ENCODE results near the gene NEURL1.
"Not testable (repeated sequence)": the region's sequence is repeated elsewhere in the genome, so short reads cannot be mapped to it uniquely, and the experiment has no call there.

The NEURL1 gene

DNA sequence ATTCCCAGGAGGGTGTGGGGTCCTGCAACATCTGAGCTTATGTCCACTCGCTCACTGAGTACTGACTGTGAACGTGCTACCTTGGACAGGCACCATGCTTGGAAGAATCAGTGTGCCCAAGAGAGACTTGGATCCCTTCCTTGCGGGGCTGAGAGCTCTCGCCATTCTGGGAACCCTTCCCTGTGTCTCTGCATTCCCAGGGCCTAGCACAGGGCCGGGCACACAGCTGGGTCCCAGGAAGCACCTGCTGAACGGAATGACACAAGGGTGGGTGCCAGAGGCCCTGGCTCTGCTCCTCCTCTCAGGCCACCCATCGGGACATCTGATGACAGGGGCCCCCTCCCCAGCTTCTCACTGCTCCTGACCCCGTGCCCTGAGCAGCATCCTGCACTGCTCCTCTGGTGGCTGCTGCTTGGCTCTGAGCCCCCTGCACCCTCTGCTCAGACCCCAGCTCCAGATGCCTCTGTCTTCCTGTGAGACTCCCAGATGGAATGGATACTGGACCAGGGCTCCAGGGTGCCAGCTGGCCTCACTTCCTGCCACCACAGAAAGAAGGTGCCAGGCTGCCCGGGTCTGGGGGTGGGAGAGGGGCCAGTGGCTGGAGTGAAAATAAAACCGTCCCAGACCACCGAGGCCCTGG, 129.6 kb downstream of the NEURL1 start:
- DNase-seq (ENCODE audit: low read depth in 2 of 2): no peak

DNA sequence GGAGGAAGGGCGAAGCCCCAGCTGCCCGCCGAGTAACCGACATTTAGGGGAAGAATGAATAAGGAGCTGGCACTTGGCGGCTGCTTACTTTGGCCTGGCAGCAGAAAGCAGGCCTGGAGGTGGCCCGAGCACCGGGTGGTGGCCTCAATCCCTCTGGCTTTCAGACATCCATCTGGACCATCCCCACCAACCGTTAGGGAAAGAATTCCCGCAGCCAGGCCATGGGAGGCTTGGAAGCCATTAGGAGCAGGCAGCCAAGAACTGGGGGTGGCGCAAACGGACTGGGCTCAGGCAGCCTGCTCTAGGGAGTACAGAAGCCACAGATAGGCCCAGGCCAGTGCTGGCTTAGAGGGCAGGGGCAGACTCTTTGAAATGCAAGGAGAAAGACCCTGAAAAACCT, 132.7 kb downstream of the NEURL1 start:
- DNase-seq (ENCODE audit: low read depth in 2 of 2): no peak

DNA sequence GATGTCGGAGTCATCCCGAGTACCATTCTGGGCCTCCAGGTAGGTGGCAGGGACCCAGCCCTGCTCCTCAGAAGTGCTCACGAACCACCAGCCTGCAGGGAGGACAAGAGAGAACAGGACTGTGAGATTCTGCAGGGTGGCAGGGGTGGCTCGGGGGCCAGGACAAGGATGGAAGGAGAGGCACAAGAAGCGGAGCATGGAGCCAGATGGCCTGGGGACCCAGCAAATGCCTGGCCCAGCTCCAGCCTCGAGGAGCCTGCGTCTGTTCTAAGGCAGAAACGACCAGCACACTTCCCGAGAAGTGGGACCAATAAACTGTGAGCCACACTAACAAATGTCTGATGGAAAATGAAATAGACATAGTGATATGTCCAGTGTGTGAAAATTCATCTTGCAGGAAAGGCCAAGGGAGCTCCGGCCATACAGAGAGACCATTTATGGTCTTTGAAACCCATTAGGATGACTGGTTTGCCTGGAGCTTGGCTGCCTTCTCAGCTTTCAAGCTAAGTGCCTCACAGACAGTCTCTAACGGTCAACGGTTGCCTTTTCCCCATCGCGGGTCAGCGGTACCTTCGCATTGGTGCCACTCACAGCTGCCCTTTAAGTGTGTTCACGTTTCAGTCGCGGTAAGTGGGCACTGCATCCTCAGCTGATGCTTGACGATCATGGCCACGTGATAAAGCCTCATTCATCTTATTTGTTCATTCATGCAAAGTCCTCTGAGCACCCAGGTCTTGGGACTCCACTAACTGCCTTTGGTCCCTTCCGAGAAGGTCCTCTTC, 133.8 kb downstream of the NEURL1 start:
- DNase-seq (ENCODE audit: low read depth in 2 of 2): no peak

DNA sequence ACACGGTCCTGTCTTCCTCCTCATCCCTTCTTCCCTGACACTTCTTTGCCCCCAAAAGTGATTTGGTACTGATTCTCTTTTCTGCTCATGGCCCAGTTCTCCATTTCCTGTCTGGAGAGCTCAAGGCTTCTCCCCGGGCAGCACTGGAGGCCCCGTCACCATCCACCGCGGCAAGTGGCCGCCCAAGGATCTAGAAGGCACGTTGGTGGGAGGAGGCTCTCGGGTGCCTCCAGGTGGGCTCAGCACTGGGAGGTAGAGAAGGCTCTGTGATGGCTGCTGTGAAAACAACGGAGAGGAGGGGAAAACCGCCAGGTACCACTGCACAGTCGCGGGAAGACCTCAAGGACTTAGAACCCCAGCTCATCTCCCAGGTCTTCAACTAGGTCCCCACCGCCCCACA, 134.4 kb downstream of the NEURL1 start:
- no peak for DNase-seq (ENCODE audit: low read depth in 2 of 2)

DNA sequence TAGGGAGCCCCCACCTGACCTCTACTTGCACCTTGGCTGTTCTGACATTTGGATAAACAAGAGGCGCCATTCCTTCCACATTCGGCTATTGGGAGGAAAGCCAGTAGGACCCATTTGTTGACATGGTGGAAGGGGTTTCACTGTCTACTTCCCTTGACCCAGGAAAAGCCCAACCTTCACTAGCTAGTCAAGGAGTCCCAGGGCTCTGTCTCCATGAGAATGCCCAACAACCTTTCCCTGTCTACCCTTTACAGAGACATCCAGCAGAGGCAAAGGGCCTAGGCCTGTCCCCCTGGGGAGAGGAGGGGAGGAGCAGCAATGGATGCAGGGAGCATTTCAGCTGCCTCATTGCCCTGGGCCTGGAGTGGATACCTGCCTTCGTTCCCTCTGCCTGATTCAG, 136.1 kb downstream of the NEURL1 start:
- no peak for DNase-seq (ENCODE audit: low read depth in 2 of 2)

DNA sequence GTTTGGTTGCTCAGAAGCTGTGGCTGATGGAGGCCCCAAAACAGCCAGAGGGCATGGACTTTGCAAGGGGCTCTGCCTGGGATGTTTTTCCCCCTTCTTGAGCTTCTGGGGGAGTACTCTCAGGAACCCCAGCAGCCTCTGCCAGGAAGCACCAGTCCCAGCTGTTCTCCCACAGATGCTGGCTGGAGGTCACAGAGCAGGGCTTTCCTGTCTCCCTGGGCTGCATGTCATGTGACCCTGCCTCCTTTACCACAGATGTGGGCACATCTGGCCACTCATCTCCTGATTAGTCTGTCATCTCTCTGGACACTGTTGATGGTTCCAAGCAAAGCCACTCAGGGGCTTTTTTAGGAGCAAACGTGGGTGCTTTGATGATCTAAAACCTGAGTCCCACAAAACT, 136.7 kb downstream of the NEURL1 start:
- no peak for DNase-seq (ENCODE audit: low read depth in 2 of 2)

DNA sequence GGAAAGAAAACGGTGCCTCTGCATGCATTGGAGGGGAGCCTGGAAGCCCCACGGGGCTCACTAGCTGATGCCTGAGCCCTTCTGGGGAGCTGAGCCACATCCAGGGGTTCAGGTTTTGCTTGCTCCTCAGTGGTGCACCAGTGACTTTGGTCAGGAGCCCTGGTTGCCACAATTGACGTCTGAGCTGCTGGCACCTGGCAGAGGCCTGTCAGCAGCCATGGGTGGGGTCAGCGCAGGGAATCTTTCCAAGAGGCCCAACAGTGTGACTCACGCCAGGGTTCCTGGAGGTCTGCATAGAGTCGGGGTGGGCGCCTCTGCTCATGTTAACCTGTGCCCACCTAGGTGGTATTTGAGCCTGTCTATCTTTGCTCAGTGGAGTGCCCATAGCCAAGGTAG, 138.7 kb downstream of the NEURL1 start:
- DNase-seq (ENCODE audit: low read depth in 2 of 2): no peak

DNA sequence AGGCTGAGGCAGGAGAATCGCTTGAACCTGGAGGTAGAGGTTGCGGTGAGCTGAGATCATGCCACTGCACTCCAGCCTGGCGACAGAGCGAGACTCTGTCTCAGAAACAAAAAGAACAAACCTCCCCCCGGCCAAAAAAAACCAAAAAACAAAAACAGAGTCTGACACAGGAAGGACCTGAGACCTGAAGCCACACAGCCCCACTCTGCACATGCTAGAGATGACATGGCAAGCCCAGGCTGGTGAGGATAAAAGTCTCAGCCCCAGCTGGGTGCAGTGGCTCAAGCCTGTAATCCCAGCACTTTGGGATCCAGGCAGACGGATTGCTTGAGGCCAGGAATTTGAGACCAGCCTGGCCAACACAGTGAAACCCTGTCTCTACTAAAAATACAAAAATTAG, 139.4 kb downstream of the NEURL1 start:
- not testable (repeated sequence) for DNase-seq (ENCODE audit: low read depth in 2 of 2)

DNA sequence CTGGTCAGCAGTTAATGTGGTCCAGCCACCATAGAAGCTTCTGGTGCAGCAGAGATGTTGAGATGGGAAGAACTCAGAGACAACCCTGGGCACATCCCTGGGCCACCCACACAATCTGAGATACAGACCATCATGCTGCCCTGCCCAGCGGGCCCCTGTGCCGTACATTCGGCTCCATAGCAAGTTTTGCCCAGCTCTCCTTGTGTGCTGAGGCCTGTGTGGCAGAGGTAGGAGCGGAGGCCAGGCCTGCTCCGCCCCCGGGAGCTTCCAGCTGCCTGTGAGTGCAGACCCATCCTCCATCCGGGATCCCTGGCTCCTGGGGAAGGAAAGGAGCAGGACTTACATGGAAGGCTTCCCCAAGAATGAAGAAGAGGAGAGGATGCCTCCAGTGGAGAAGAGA, 140.3 kb downstream of the NEURL1 start:
- DNase-seq (ENCODE audit: low read depth in 2 of 2): no peak

DNA sequence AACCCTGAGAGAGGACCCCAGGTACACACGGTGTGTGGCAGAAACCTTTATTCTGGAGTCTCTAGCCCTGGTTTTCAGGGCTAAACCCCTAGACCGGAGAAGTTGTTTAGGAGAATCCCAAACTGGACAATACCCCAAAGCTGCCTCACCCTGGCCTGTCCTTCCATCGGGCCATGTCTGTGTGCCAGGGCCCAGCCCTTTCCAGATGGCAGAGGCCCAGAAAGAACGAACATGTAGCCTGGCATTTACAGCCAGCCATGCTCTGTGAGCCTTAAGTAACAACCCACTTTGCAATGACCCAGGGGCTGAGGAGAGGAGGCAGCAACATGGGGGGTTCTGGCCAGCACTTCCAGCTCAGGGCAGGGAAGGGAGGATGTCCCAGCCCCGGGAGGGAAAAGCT, 142.1 kb downstream of the NEURL1 start:
- no peak for DNase-seq (ENCODE audit: low read depth in 2 of 2)

DNA sequence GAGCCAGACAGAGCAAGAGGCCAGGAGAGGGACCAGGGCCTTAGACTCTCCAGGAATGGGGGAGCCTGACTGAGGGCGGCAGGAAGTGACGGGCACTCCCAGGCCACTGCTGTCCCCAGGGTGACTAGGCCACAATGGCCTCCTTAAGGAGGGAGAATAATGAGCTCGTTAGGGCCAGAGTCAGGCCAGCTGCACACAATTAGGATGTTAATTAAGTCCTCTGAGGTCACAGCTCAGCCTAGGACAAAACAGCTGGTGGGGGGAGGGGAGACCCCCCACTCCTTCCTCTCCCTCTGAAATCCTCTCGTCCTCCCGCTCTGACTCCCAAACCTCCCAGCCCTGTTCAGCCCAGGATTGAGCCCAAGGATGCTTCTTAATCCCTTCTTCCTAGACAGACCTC, 143.0 kb downstream of the NEURL1 start:
- no peak for DNase-seq (ENCODE audit: low read depth in 2 of 2)

DNA sequence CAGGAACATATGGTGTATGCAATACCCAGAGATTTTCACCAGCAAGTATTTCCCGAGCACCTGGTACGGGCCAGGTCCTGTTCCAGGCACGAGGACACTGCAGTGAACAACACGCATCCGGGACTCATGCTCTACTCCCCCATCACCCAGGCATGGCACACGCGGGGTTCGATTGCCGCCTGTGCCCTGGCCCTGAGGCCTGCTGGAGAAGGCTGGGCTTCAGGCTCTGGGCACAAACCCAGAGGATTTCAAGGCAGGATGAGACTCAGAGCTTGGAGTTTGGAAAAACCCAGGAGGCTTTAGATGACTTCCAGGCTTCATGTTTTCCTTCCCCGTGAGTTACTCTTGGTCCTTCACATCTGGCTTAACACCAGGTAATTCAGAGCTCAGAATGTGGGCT, 143.5 kb downstream of the NEURL1 start:
- no peak for DNase-seq (ENCODE audit: low read depth in 2 of 2)

DNA sequence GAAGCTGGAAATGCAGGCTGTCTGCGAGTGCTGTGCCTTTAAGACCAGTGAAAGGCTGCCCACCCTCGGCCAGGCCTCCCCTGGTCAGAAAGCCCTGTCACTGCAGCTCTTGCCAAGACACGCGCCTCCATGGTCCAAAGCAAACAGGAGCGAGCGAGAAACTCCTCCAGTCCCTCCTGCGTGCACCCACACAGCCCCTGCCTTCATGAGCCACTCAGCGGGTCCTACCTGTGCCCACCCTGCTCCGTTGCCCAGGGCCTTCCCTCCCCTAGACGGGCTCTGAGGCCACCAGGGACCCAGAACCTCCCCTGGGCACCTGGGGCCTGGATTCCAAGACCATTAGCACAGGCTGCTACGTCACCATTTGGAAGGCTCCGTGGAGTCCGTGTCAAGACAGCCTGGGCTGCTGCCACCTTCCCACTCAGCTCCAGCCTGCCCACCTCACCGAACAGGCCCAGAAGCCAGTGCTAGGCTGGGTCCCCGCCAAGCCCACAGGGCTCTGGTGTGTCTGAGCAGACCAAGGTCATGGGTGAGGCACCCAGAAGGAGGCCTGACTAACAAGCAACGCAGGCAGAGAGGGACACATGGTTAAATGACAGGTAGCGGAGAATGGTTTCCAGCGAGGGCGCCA, 144.5 kb downstream of the NEURL1 start:
- no peak for DNase-seq (ENCODE audit: low read depth in 2 of 2)

DNA sequence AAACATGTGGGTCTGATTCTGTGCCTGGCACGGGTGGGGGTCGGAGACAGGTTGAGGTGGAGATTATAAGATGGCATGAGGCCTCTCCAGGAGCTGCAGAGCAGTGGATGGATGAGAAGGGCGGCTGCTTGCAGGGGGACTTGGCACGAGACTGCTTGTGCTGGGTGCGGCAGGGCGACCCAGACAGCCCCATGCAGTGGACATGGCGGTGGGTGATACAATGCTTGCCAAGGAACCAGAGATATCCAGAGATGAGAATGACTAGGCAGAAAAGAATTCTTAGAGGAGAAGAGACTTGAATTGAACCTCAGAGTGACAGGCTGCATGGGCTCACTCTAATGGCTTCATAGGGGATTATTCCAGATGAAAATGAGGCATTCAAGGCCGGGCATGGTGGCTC, 145.4 kb downstream of the NEURL1 start:
- DNase-seq (ENCODE audit: low read depth in 2 of 2): no peak

DNA sequence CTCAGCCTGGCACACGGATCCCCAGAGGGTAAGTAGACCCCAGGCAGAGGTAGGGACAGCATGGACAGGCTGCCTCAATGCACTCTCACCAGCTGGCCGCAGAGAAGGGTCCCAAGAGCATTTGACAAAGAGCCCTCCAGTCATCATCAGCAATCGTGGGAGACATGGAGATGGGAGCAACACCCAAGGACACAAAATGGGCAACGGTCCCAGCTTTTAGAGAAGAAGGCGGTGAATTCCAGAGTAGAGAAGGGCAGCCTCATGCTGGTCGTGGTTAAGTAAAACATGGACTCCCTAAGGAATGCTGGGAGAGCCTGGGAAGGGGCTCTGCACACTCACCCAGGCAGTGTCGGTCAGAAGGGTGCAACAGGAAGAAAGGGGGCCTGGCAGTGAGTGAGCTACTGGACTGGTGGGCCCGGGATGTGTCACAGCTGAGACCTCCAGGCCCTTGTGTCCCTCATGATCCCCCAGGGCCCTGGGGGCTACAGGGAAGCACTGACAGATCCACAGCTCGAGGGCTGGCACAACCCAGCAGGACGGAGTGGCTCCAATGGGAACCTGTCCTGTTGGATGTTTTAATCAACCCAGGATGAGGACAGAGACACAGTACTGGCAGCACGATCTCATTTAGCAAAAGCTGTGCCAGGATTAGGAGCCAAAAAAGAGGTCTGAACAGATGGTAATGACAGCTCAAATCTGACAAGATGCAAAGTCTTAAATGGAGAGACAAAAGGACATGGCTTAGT, 147.1 kb downstream of the NEURL1 start:
- no peak for DNase-seq (ENCODE audit: low read depth in 2 of 2)

DNA sequence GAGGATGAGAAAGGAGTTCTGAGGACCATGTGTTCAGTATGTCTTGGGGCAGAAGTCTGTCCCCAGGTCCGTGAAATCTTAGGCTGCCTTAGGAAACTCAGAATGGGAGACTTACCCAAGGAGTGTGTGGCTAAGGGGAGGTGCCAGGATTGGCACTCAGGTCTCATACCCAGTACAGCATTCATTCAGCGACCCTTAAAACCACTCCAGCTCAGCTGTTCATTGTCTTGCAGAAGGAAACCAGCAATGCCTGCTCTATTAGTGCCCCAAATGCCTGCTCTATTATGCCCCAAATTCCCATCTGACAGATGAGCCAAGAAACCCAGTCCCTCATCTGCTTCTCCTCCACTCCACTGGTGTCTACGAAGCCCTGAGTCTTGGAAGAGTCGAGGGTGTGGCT, 147.8 kb downstream of the NEURL1 start:
- DNase-seq (ENCODE audit: low read depth in 2 of 2): no peak
